Measurements from ENCODE around the gene TBCCD1. TPM values are rescaled to one million over a fixed set of nuclear protein-coding genes. Genes with fewer than 3 reads are reported as not detected.

Gene TBCCD1
- total and polyA plus RNA-seq, 2 of the 8 experiments (the other 6 are each of a cell fraction or from before 2014, with no cell fraction given), result 11.3 to 13.9 TPM

DNA sequence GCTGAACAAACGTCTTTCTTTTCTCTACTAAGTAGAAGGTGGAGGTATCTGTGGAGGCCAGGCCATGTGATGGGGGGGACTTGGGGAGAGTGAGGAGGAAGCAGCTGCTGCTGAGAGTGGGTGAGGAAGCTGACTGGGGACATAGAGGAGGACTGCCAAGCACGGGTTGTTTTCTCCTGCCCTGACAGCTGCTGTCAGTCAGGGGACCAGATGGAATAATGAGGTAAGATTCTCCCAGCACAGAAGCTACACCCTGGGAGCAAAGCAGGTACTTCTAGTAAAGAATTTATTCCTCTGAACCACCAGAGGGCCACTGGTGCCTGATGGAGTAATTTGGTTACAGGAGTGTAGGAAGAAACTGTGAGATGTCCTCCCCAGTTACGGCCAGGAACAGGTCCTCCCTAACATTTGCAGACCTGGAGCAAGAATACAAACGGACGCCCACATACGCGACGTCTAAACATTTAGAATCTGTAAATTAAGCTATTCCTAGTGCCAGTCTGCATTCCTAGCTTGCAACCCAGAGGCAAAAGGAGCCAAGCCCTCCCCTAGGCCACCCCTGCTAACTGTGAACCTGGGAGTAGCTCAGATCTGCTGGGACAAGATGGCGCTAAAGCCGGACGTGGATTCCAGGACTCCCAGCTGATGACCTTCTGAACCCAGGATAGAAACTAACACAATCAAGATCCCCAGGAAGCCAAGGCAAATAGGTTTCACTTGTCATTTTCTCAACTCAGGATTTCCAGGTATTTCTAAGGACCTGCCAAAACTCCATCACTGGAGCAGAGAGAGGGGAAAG lies 37.7 kb downstream of the TBCCD1 start:
- Histone ChIP-seq H3K4me2 (ENCODE audit: insufficient read depth in 1 of 2, low read depth in 2 of 2, low read length in 2 of 2) (no peak overlapping the region), H4K8ac (ENCODE audit: extremely low read depth, insufficient read depth, low read length) (no peak overlapping the region), H2BK120ac (replicated peaks; ENCODE audit: low read depth, low read length) (no peak overlapping the region), H3K79me2 (ENCODE audit: control insufficient read depth in 1 of 2, insufficient read depth in 2 of 2, low read length in 2 of 2) (no peaks in the 10 kb centered on the region), H3K4me3 (ENCODE audit: extremely low read depth in 1 of 4, insufficient read depth in 2 of 4, low read depth in 3 of 4, low read length in 4 of 4) (no peak overlapping the region), H2BK5ac (ENCODE audit: low read depth, low read length) (no peak overlapping the region), H4K91ac (replicated peaks; ENCODE audit: insufficient read length, low read length) (no peak overlapping the region), H3K27ac (ENCODE audit: low read depth, low read length) (no peak overlapping the region), H3K23me2 (ENCODE audit: low read depth, low read length) (no peaks in the 10 kb centered on the region), H2AK5ac (ENCODE audit: low read depth, low read length) (no peak overlapping the region), H3K79me1 (ENCODE audit: low read depth, low read length) (no peaks in the 10 kb centered on the region), H4K5ac (ENCODE audit: insufficient read length, low read depth, low read length) (no peak overlapping the region), H3K9ac (replicated peaks in 1 of 4; ENCODE audit: extremely low read depth in 1 of 4, low read depth in 3 of 4, low read length in 3 of 4) (no peak overlapping the region; a peak in 1 of 7 replicates), H2BK15ac (ENCODE audit: low read length) (0 out of 2 replicates have a peak overlapping the region, but pooled peaks have one; percentile 14), H3K14ac (ENCODE audit: insufficient read length) (no peak overlapping the region), H3K36me3 (ENCODE audit: control insufficient read depth in 2 of 4, insufficient read depth in 4 of 4, low read length in 3 of 4) (no peaks in the 10 kb centered on the region), H4K20me1 (replicated peaks in 1 of 2; ENCODE audit: control insufficient read depth in 1 of 2, insufficient read depth in 2 of 2, low read length in 2 of 2) (no peaks in the 10 kb centered on the region), H2AFZ (ENCODE audit: low read length) (no peak overlapping the region), H3K56ac (replicated peaks; ENCODE audit: insufficient read length, low read depth, low read length) (no peak overlapping the region), H3K9me3 (ENCODE audit: insufficient read depth in 2 of 2, low read depth in 1 of 2, low read length in 1 of 2) (no peaks in the 10 kb centered on the region), H3K18ac (ENCODE audit: extremely low read depth, low read length) (no peak overlapping the region), H2BK12ac (ENCODE audit: low read depth, low read length) (no peak overlapping the region; the same call in 1 of the 2 replicates), H3K4ac (replicated peaks; ENCODE audit: insufficient read length, low read depth, low read length) (no peak overlapping the region), H3K27me3 (replicated peaks in 1 of 4; ENCODE audit: control insufficient read depth in 3 of 4, extremely low read depth in 1 of 4, insufficient read depth in 3 of 4, low read length in 3 of 4) (no peaks in the 10 kb centered on the region; a peak in 1 of 7 replicates), H3K4me1 (replicated peaks in 1 of 4; ENCODE audit: control insufficient read depth in 3 of 4, insufficient read depth in 4 of 4, low read length in 3 of 4) (0 out of 7 replicates have a peak, but pooled peaks cover 0 to 3% (median 0%) of the 10 kb centered on the region in 4 experiments), H3K23ac (ENCODE audit: insufficient read length) (no peak overlapping the region), H2BK20ac (ENCODE audit: low read length) (no peak overlapping the region)
- CTCF ChIA-PET (ENCODE audit: partially characterized antibody), result interaction anchor here (0.5 to 5.2 kb wide), 20 partner anchors 10 to 585 kb away, joined by 3 to 55 read pairs (median 3); no protein-coding TSS in a partner anchor
- POLR2A ChIA-PET (ENCODE audit: partially characterized antibody), result interaction anchor here (1.2 kb wide), 1 partner anchor 25 kb away, joined by 3 read pairs; no protein-coding TSS in a partner anchor
- WGBS, 2 experiments (ENCODE audit: extremely low coverage in 1 of 2, insufficient coverage in 1 of 2, insufficient read length in 1 of 2, insufficient replicate concordance in 2 of 2, low coverage in 1 of 2, low lambda C conversion rate in 2 of 2, missing lambda C conversion rate in 1 of 2), result 89% methylated on average over 11 of the region's 11 CpGs; no CpG with 5 or more reads in 1 of the 2 experiments
- FAIRE-seq (no peak), DNase-seq (ENCODE audit: low read depth in 1 of 2, low spot score in 2 of 2) (no peak)
- no peak for TF ChIP-seq CEBPB (IDR thresholded peaks at IDR 0.05; ENCODE audit: low read depth, low read length)
- no peak for TF ChIP-seq ZNF274 (IDR thresholded peaks at IDR 0.05; ENCODE audit: borderline replicate concordance, extremely low read depth, low read length)
- TF ChIP-seq POU5F1 (IDR thresholded peaks at IDR 0.05; ENCODE audit: low read depth, low read length), result no peak
- TF ChIP-seq, protein P1, sequence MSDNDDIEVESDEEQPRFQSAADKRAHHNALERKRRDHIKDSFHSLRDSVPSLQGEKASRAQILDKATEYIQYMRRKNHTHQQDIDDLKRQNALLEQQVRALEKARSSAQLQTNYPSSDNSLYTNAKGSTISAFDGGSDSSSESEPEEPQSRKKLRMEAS (IDR thresholded peaks at IDR 0.05), result no peak
- TF ChIP-seq SAP30 (IDR thresholded peaks at IDR 0.05; ENCODE audit: insufficient read depth, insufficient replicate concordance, low read length), result no peak
- TF ChIP-seq RAD21 (IDR thresholded peaks at IDR 0.05 in 1 of 2, conservative IDR thresholded peaks at IDR 0.05 in 1 of 2; ENCODE audit: low read depth in 2 of 2, low read length in 2 of 2), result peak in 1 of 2 experiments; percentile 26; a peak in 1 of 4 replicates
- no peak for TF ChIP-seq RNF2 (IDR thresholded peaks at IDR 0.05; ENCODE audit: borderline replicate concordance, low read depth, low read length, missing control alignments, poor library complexity, severe bottlenecking)
